ENCODE data around the gene DCAF8L1. TPM values are rescaled to one million over a fixed set of nuclear protein-coding genes. Genes with fewer than 3 reads are reported as not detected.

The DCAF8L1 gene
- total and polyA plus RNA-seq, 2 of the 4 experiments (the other 2 are of a cell fraction) = not detected

DNA sequence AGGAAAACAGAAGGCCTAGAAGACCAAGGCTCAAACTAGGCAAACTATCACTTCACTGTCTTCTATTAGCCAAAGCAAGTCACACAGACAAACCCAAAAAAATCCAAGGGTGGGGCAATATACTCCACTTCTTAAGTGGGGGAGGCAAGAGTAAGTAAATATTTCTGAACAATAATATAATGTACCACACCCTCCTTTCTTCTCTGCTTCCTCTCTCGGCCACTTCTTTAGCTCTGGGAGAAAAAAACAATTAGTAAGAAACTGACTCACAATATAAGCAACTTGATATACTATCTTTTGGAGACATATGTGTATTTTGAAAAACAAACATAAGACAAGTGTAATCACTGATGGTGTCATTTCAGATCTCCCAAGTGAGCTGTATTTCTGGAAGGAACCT, 14.8 kb downstream of the DCAF8L1 start:
- Histone ChIP-seq H4K5ac (ENCODE audit: low read depth, low read length) (no peak overlapping the region; the same call in 1 of the 2 replicates), H2BK15ac (ENCODE audit: low read depth, low read length) (no peak overlapping the region), H3K27me3 (ENCODE audit: control insufficient read depth, insufficient read depth, low read length) (no peaks in the 10 kb centered on the region), H2AK5ac (ENCODE audit: low read depth, low read length) (no peak overlapping the region), H3K27ac (ENCODE audit: insufficient read depth, low read length) (peak overlapping the region; percentile 56; the same call in 1 of the 2 replicates), H4K20me1 (ENCODE audit: insufficient read depth, low read length) (no peaks in the 10 kb centered on the region), H3K14ac (replicated peaks; ENCODE audit: low read depth, low read length) (no peak overlapping the region), H2BK120ac (ENCODE audit: low read depth, low read length) (no peak overlapping the region), H2AFZ (replicated peaks; ENCODE audit: low read length, poor library complexity) (no peak overlapping the region), H3K9ac (ENCODE audit: low read depth, low read length) (no peak overlapping the region), H3K9me1 (ENCODE audit: insufficient read depth, low read length) (no peaks in the 10 kb centered on the region), H2BK5ac (ENCODE audit: low read depth, low read length, poor library complexity, severe bottlenecking) (no peak overlapping the region), H3K4me1 (ENCODE audit: control insufficient read depth, insufficient read depth, low read length) (no peaks in the 10 kb centered on the region), H3K9me3 (ENCODE audit: control insufficient read depth, insufficient read depth, low read length) (no peaks in the 10 kb centered on the region), H4K91ac (ENCODE audit: insufficient read depth, low read depth, low read length) (no peak overlapping the region), H2AK9ac (replicated peaks; ENCODE audit: low read depth, low read length, poor library complexity) (no peak overlapping the region), H3K36me3 (ENCODE audit: control insufficient read depth, insufficient read depth, low read length) (no peaks in the 10 kb centered on the region), H3K4me2 (ENCODE audit: low read depth, low read length) (no peak overlapping the region), H3K18ac (ENCODE audit: low read depth, low read length) (no peak overlapping the region), H3K4ac (ENCODE audit: low read depth, low read length) (no peak overlapping the region), H4K8ac (ENCODE audit: low read depth in 2 of 2, low read length in 2 of 2) (no peak overlapping the region), H3K23ac (ENCODE audit: low read depth, low read length) (no peak overlapping the region), H3K56ac (ENCODE audit: extremely low read depth, insufficient read depth, low read length) (no peak overlapping the region), H2BK20ac (ENCODE audit: low read depth, low read length) (no peak overlapping the region), H3K4me3 (ENCODE audit: insufficient read depth, low read depth, low read length) (no peak overlapping the region), H3K79me1 (ENCODE audit: low read depth in 1 of 2, low read length in 2 of 2) (no peaks in the 10 kb centered on the region)
- WGBS, 2 experiments (ENCODE audit: extremely low coverage in 2 of 2, insufficient read length in 1 of 2) = no CpG with 5 or more reads among the region's 1 CpG
- dilution Hi-C loops (cut with HindIII; ENCODE audit: low sequenced_read_pairs, unreplicated experiment) (no loop called here), intact Hi-C loops (cut with micrococcal nuclease) (no loop called here), in situ Hi-C loops (cut with MboI; ENCODE audit: low sequenced_read_pairs) (no loop called here)
- CTCF ChIA-PET = interaction anchor here (0.5 kb wide), 1 partner anchor 16 kb away, joined by 4 read pairs; no protein-coding TSS in a partner anchor
- POLR2A ChIA-PET (ENCODE audit: unreplicated experiment) = no interaction called here
- ATAC-seq (ENCODE audit: low read depth) (no peak), DNase-seq (no peak)
- BruUV-seq (replicated peaks) = no TSS peak
- TF ChIP-seq RAD21 (IDR thresholded peaks at IDR 0.05; ENCODE audit: low read length) (no peak), SMC3 (IDR thresholded peaks at IDR 0.05; ENCODE audit: low read depth, low read length) (no peak), RFX5 (IDR thresholded peaks at IDR 0.05; ENCODE audit: low read depth, low read length) (no peak), POLR2A (IDR thresholded peaks at IDR 0.05; ENCODE audit: low read depth, low read length) (no peak), BHLHE40 (IDR thresholded peaks at IDR 0.05; ENCODE audit: low read depth, low read length) (no peak), MAFK (IDR thresholded peaks at IDR 0.05; ENCODE audit: low read depth, low read length) (no peak), MAZ (IDR thresholded peaks at IDR 0.05; ENCODE audit: borderline replicate concordance, low read depth, low read length) (no peak), NFE2L2 (IDR thresholded peaks at IDR 0.05; ENCODE audit: low read depth, low read length) (no peak), FOS (IDR thresholded peaks at IDR 0.05; ENCODE audit: low read depth, low read length) (no peak), CHD1 (IDR thresholded peaks at IDR 0.05; ENCODE audit: low read depth, low read length) (no peak), MXI1 (IDR thresholded peaks at IDR 0.05; ENCODE audit: borderline replicate concordance, low read depth, low read length) (no peak), CEBPB (IDR thresholded peaks at IDR 0.05; ENCODE audit: low read depth, low read length) (no peak), USF2 (IDR thresholded peaks at IDR 0.05; ENCODE audit: low read depth, low read length) (no peak)
- TF ChIP-seq, protein P1, sequence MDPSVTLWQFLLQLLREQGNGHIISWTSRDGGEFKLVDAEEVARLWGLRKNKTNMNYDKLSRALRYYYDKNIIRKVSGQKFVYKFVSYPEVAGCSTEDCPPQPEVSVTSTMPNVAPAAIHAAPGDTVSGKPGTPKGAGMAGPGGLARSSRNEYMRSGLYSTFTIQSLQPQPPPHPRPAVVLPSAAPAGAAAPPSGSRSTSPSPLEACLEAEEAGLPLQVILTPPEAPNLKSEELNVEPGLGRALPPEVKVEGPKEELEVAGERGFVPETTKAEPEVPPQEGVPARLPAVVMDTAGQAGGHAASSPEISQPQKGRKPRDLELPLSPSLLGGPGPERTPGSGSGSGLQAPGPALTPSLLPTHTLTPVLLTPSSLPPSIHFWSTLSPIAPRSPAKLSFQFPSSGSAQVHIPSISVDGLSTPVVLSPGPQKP (IDR thresholded peaks at IDR 0.05; ENCODE audit: borderline replicate concordance, low read depth, low read length) = no peak
- TF ChIP-seq, protein P2, sequence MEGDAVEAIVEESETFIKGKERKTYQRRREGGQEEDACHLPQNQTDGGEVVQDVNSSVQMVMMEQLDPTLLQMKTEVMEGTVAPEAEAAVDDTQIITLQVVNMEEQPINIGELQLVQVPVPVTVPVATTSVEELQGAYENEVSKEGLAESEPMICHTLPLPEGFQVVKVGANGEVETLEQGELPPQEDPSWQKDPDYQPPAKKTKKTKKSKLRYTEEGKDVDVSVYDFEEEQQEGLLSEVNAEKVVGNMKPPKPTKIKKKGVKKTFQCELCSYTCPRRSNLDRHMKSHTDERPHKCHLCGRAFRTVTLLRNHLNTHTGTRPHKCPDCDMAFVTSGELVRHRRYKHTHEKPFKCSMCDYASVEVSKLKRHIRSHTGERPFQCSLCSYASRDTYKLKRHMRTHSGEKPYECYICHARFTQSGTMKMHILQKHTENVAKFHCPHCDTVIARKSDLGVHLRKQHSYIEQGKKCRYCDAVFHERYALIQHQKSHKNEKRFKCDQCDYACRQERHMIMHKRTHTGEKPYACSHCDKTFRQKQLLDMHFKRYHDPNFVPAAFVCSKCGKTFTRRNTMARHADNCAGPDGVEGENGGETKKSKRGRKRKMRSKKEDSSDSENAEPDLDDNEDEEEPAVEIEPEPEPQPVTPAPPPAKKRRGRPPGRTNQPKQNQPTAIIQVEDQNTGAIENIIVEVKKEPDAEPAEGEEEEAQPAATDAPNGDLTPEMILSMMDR (conservative IDR thresholded peaks at IDR 0.05; ENCODE audit: low read depth, low read length) = no peak
